ENCODE results near the gene TSC22D4.

DNA sequence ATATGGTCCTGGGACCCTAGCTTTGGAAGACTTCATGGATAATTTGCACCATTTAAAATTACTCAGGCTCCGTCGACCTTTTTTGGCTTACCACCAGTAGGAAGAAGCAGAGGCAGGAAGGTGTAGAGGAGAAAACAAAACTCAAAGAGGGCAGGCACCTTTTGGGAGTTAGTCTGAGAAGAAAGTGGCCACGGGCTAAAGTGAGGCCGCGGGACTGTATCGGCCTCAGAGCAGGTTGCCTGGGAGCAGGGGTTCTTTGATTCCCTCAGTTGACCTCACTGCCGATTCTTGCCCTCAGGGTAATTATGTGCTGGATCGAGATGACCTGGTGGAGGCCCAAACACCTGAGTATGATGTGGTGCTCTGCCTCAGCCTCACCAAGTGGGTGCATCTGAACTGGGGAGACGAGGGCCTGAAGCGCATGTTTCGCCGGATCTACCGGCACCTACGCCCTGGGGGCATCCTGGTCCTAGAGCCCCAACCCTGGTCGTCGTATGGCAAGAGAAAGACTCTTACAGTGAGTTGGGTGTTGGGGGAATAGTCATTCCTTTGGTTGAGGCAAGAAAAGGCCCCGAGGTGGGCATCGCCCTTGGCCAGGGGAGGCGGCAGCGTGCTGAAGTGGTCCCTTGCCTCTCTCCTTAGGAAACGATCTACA is 46.3 kb downstream of the TSC22D4 start:
- TF ChIP-seq, protein P1, sequence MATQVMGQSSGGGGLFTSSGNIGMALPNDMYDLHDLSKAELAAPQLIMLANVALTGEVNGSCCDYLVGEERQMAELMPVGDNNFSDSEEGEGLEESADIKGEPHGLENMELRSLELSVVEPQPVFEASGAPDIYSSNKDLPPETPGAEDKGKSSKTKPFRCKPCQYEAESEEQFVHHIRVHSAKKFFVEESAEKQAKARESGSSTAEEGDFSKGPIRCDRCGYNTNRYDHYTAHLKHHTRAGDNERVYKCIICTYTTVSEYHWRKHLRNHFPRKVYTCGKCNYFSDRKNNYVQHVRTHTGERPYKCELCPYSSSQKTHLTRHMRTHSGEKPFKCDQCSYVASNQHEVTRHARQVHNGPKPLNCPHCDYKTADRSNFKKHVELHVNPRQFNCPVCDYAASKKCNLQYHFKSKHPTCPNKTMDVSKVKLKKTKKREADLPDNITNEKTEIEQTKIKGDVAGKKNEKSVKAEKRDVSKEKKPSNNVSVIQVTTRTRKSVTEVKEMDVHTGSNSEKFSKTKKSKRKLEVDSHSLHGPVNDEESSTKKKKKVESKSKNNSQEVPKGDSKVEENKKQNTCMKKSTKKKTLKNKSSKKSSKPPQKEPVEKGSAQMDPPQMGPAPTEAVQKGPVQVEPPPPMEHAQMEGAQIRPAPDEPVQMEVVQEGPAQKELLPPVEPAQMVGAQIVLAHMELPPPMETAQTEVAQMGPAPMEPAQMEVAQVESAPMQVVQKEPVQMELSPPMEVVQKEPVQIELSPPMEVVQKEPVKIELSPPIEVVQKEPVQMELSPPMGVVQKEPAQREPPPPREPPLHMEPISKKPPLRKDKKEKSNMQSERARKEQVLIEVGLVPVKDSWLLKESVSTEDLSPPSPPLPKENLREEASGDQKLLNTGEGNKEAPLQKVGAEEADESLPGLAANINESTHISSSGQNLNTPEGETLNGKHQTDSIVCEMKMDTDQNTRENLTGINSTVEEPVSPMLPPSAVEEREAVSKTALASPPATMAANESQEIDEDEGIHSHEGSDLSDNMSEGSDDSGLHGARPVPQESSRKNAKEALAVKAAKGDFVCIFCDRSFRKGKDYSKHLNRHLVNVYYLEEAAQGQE (IDR thresholded peaks at IDR 0.05): no peak
- TF ChIP-seq TAF1 (conservative IDR thresholded peaks at IDR 0.05): no peak
- no peak for TF ChIP-seq HNF4A (conservative IDR thresholded peaks at IDR 0.05)
- TF ChIP-seq, protein P2, sequence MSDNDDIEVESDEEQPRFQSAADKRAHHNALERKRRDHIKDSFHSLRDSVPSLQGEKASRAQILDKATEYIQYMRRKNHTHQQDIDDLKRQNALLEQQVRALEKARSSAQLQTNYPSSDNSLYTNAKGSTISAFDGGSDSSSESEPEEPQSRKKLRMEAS (IDR thresholded peaks at IDR 0.05): no peak
- TF ChIP-seq, protein P3, sequence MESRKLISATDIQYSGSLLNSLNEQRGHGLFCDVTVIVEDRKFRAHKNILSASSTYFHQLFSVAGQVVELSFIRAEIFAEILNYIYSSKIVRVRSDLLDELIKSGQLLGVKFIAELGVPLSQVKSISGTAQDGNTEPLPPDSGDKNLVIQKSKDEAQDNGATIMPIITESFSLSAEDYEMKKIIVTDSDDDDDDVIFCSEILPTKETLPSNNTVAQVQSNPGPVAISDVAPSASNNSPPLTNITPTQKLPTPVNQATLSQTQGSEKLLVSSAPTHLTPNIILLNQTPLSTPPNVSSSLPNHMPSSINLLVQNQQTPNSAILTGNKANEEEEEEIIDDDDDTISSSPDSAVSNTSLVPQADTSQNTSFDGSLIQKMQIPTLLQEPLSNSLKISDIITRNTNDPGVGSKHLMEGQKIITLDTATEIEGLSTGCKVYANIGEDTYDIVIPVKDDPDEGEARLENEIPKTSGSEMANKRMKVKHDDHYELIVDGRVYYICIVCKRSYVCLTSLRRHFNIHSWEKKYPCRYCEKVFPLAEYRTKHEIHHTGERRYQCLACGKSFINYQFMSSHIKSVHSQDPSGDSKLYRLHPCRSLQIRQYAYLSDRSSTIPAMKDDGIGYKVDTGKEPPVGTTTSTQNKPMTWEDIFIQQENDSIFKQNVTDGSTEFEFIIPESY (IDR thresholded peaks at IDR 0.05): no peak
- TF ChIP-seq NR2F2 (IDR thresholded peaks at IDR 0.05): no peak
- TF ChIP-seq, protein P4, sequence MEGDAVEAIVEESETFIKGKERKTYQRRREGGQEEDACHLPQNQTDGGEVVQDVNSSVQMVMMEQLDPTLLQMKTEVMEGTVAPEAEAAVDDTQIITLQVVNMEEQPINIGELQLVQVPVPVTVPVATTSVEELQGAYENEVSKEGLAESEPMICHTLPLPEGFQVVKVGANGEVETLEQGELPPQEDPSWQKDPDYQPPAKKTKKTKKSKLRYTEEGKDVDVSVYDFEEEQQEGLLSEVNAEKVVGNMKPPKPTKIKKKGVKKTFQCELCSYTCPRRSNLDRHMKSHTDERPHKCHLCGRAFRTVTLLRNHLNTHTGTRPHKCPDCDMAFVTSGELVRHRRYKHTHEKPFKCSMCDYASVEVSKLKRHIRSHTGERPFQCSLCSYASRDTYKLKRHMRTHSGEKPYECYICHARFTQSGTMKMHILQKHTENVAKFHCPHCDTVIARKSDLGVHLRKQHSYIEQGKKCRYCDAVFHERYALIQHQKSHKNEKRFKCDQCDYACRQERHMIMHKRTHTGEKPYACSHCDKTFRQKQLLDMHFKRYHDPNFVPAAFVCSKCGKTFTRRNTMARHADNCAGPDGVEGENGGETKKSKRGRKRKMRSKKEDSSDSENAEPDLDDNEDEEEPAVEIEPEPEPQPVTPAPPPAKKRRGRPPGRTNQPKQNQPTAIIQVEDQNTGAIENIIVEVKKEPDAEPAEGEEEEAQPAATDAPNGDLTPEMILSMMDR (IDR thresholded peaks at IDR 0.05; ENCODE audit: low read depth, low read length, missing input control): no peak
- TF ChIP-seq SP1 (IDR thresholded peaks at IDR 0.05): no peak
- TF ChIP-seq JUND (IDR thresholded peaks at IDR 0.05): no peak
- TF ChIP-seq YY1 (IDR thresholded peaks at IDR 0.05): no peak
- TF ChIP-seq RAD21 (IDR thresholded peaks at IDR 0.05): no peak
- no peak for TF ChIP-seq EGR1 (IDR thresholded peaks at IDR 0.05; ENCODE audit: low read depth in 2 of 2)

Data from liver (tissue), 3 donors.